ENCODE data around the gene SLC22A17. TPM values are rescaled to one million over a fixed set of nuclear protein-coding genes. Genes with fewer than 3 reads are reported as not detected.

Gene SLC22A17
- total and polyA plus RNA-seq, 4 donors = 1.1 to 14.6 (median 2.6) TPM

- TF ChIP-seq CTCF (IDR thresholded peaks at IDR 0.05; ENCODE audit: low read depth, low read length, missing input control) = no peak
- TF ChIP-seq MAX (IDR thresholded peaks at IDR 0.05) = no peak
- no peak for TF ChIP-seq EGR1 (IDR thresholded peaks at IDR 0.05; ENCODE audit: low read depth in 2 of 2)
- TF ChIP-seq JUND (IDR thresholded peaks at IDR 0.05) = no peak
- no peak for TF ChIP-seq NR2F2 (IDR thresholded peaks at IDR 0.05)
- TF ChIP-seq ZBTB33 (IDR thresholded peaks at IDR 0.05) = no peak
- no peak for TF ChIP-seq YY1 (IDR thresholded peaks at IDR 0.05)
- no peak for TF ChIP-seq FOXA1 (IDR thresholded peaks at IDR 0.05)
- peaks cover 0 to 7% (median 5%) of the 10 kb centered on the region in 4 donors for H3K27me3 ChIP-seq (ENCODE audit: control insufficient read depth in 4 of 4, insufficient read depth in 4 of 4, low read length in 3 of 4)
- H3K4me3 ChIP-seq (ENCODE audit: low read depth in 1 of 3, low read length in 3 of 3) = no peak overlapping the region
- no peak overlapping the region for H3K9ac ChIP-seq (ENCODE audit: low read depth in 1 of 2, low read length in 2 of 2)
- H3K9me3 ChIP-seq (ENCODE audit: control insufficient read depth in 4 of 4, low read length in 3 of 4) = no peaks in the 10 kb centered on the region
- no peaks in the 10 kb centered on the region for H3K36me3 ChIP-seq (ENCODE audit: control insufficient read depth in 4 of 4, insufficient read depth in 3 of 4, low read depth in 1 of 4, low read length in 3 of 4)
- peaks cover 2 to 7% (median 5%) of the 10 kb centered on the region in 4 donors for H3K4me1 ChIP-seq (ENCODE audit: control insufficient read depth in 4 of 4, insufficient read depth in 4 of 4, low read length in 3 of 4)
- WGBS = 76% methylated on average over 11 of the region's 11 CpGs
- no peak overlapping the region for H3K27ac ChIP-seq (ENCODE audit: low read depth in 1 of 2, low read length in 2 of 2)
- DNase-seq (ENCODE audit: low spot score) = no peak
Measured at GRCh38 chr14:23360496-23360895, 7.8 kb upstream of the SLC22A17 start.

GRCh38 chr14:23359722-23360447 is 7.2 kb upstream of the SLC22A17 start:
- H3K4me1 ChIP-seq (ENCODE audit: control insufficient read depth in 4 of 4, insufficient read depth in 4 of 4, low read length in 3 of 4) = peaks cover 0 to 2% (median under 1%) of the 10 kb centered on the region in 4 donors
- H3K9ac ChIP-seq (ENCODE audit: low read depth in 1 of 2, low read length in 2 of 2) = no peak overlapping the region
- no peak overlapping the region for H3K27ac ChIP-seq (ENCODE audit: low read depth in 1 of 2, low read length in 2 of 2)
- no peak for DNase-seq (ENCODE audit: low spot score)
- no peaks in the 10 kb centered on the region for H3K36me3 ChIP-seq (ENCODE audit: control insufficient read depth in 4 of 4, insufficient read depth in 3 of 4, low read depth in 1 of 4, low read length in 3 of 4)
- WGBS = 85% methylated on average over 22 of the region's 22 CpGs
- H3K4me3 ChIP-seq (ENCODE audit: low read depth in 1 of 3, low read length in 3 of 3) = no peak overlapping the region
- peaks cover 0 to 10% (median 5%) of the 10 kb centered on the region in 4 donors for H3K27me3 ChIP-seq (ENCODE audit: control insufficient read depth in 4 of 4, insufficient read depth in 4 of 4, low read length in 3 of 4)
- TF ChIP-seq NR2F2 (IDR thresholded peaks at IDR 0.05) = no peak
- TF ChIP-seq FOXA2 (IDR thresholded peaks at IDR 0.05) = no peak
- TF ChIP-seq FOXA1 (IDR thresholded peaks at IDR 0.05) = no peak
- no peak for TF ChIP-seq MAX (IDR thresholded peaks at IDR 0.05)
- no peak for TF ChIP-seq RXRA (IDR thresholded peaks at IDR 0.05)
- TF ChIP-seq YY1 (IDR thresholded peaks at IDR 0.05) = no peak
- TF ChIP-seq ATF3 (IDR thresholded peaks at IDR 0.05) = no peak
- no peak for TF ChIP-seq RAD21 (IDR thresholded peaks at IDR 0.05)
- no peak for TF ChIP-seq GABPA (IDR thresholded peaks at IDR 0.05 in 1 of 2, conservative IDR thresholded peaks at IDR 0.05 in 1 of 2)
- no peak for TF ChIP-seq TAF1 (conservative IDR thresholded peaks at IDR 0.05)
- no peak for TF ChIP-seq JUND (IDR thresholded peaks at IDR 0.05)
- H3K9me3 ChIP-seq (ENCODE audit: control insufficient read depth in 4 of 4, low read length in 3 of 4) = no peaks in the 10 kb centered on the region
